HepG2 (cell line): ENCODE results near the gene TIMP3. TPM values are rescaled to one million over a fixed set of nuclear protein-coding genes. Genes with fewer than 3 reads are reported as not detected.

ENCODE experiments used
- ATAC-seq: fragments of 200-7000 bp; cut with Tn5 transposase; 3 replicates; pipeline ENCODE4 v1.9.1; 2020; ENCODE audit warnings: mild to moderate bottlenecking, moderate library complexity
- BruUV-seq: library from RNA; stranded (reverse); fragments of 400-500 nt; replicated peaks from 2 replicates; lab custom pipeline; 2021; lab: Mats Ljungman, UMichigan
- CTCF ChIA-PET: fragments of 300-600 bp; formaldehyde crosslinking; extraction: SDS; loops from one replicate; lab custom pipeline; 2021; ENCODE audit warnings: low total read pairs, inconsistent platforms, low intra/inter-chr PET ratio; lab: Yijun Ruan, JAX
- POLR2A ChIA-PET: fragments of 350-600 bp; sonication (Branson Sonifier 250); formaldehyde crosslinking; loops from one replicate; lab custom pipeline; 2020; ENCODE audit warnings: antibody characterized with exemption, inconsistent platforms; lab: Yijun Ruan, JAX
- DNase-seq: peaks from one replicate; pipeline ENCODE4 v3.0.0-alpha.2; 2015; ENCODE audit warnings: low spot score
- FAIRE-seq: peaks from 3 replicates; lab custom pipeline; 2011; peaks lifted over from hg19 to GRCh38; lab: Jason Lieb, UNC
- H2AFZ ChIP-seq: one replicate; pipeline ENCODE4 v1.6.1; 2011; ENCODE audit warnings: low read length, inconsistent platforms
- H3K27ac ChIP-seq: fragments of 300-600 bp; 3 replicates; pipeline ENCODE4 v1.8.0; 2011; ENCODE audit warnings: mixed run types, mild to moderate bottlenecking, mixed read lengths, low read length, inconsistent platforms; ENCODE audit not compliant: insufficient read depth; ENCODE audit errors: extremely low read length
- H3K27me3 ChIP-seq, 2 experiments: fragments of 200-600 bp in 1 of 2; 2 replicates in 1 of 2; 3 replicates in 1 of 2; pipeline versions ENCODE4 v1.6.0 to v1.8.0; 2011; ENCODE audit warnings: low read length in 2 of 2, mild to moderate bottlenecking in 2 of 2, moderate library complexity in 2 of 2, inconsistent platforms in 1 of 2; ENCODE audit not compliant: insufficient read depth in 2 of 2, control insufficient read depth in 1 of 2
- H3K36me3 ChIP-seq, 2 experiments: fragments of 200-600 bp in 1 of 2; replicated peaks in 1 of 2; 2 replicates in 1 of 2; 3 replicates in 1 of 2; pipeline versions ENCODE4 v1.5.1 to v1.8.0; 2011; ENCODE audit warnings: low read length in 2 of 2, inconsistent platforms in 1 of 2; ENCODE audit not compliant: insufficient read depth in 2 of 2, control insufficient read depth in 1 of 2
- H3K4me1 ChIP-seq: 2 replicates; pipeline ENCODE4 v1.5.1; 2012; ENCODE audit warnings: low read length, inconsistent platforms; ENCODE audit not compliant: insufficient read depth
- H3K4me2 ChIP-seq: 2 replicates; pipeline ENCODE4 v1.6.0; 2011; ENCODE audit warnings: low read depth, low read length, inconsistent platforms
- H3K4me3 ChIP-seq, 3 experiments: fragments of 200-600 bp in 1 of 3; sonication (generic), shearing (Covaris generic) in 1 of 3; replicated peaks in 1 of 3; 2 replicates each; pipeline ENCODE4 v1.5.1; 2011 to 2016; ENCODE audit warnings: low read length in 3 of 3, inconsistent platforms in 2 of 3, low read depth in 2 of 3, mild to moderate bottlenecking in 2 of 3, control low read depth in 1 of 3, mixed read lengths in 1 of 3; ENCODE audit not compliant: insufficient read depth in 1 of 3
- H3K79me2 ChIP-seq: one replicate; pipeline ENCODE4 v1.6.1; 2011; ENCODE audit warnings: low read length, inconsistent platforms; ENCODE audit not compliant: insufficient read depth
- H3K9ac ChIP-seq: 2 replicates; pipeline ENCODE4 v1.6.0; 2011; ENCODE audit warnings: mild to moderate bottlenecking, low read depth, low read length, inconsistent platforms; ENCODE audit not compliant: insufficient read depth
- H3K9me3 ChIP-seq: 2 replicates; pipeline ENCODE4 v1.5.1; 2012; ENCODE audit warnings: mild to moderate bottlenecking, low read length
- H4K20me1 ChIP-seq: 2 replicates; pipeline ENCODE4 v1.6.0; 2011; ENCODE audit warnings: inconsistent platforms, mild to moderate bottlenecking, low read length, moderate library complexity; ENCODE audit not compliant: insufficient read depth
- ATF5 ChIP-seq: sonication (generic); formaldehyde crosslinking; IDR thresholded peaks from 2 replicates; pipeline ENCODE4 v1.4.0; 2020; ENCODE audit warnings: mild to moderate bottlenecking, low read depth, missing genetic modification reagents
- E2F1 ChIP-seq: sonication (generic); formaldehyde crosslinking; IDR thresholded peaks from 2 replicates; pipeline ENCODE4 v1.5.0; 2020; ENCODE audit warnings: missing genetic modification reagents
- GFI1 ChIP-seq: sonication (generic); formaldehyde crosslinking; IDR thresholded peaks from 2 replicates; pipeline ENCODE4 v1.5.0; 2020; ENCODE audit warnings: missing genetic modification reagents, mild to moderate bottlenecking, borderline replicate concordance
- HDAC1 ChIP-seq: sonication (generic); formaldehyde crosslinking; IDR thresholded peaks from 2 replicates; pipeline ENCODE4 v1.5.1; 2020; ENCODE audit warnings: mild to moderate bottlenecking, missing genetic modification reagents
- MTF2 ChIP-seq: sonication (generic); formaldehyde crosslinking; IDR thresholded peaks from 2 replicates; pipeline ENCODE4 v1.5.0; 2020; ENCODE audit warnings: missing genetic modification reagents, borderline replicate concordance
- POLR2AphosphoS2 ChIP-seq: IDR thresholded peaks from 2 replicates; pipeline ENCODE4 v1.6.1; 2011; ENCODE audit warnings: low read depth, low read length, improper control_type of control experiment
- RBM22 ChIP-seq: fragments of 200-400 bp; formaldehyde crosslinking; optimal IDR thresholded peaks from 2 replicates; pipeline ENCODE3; 2017; ENCODE audit warnings: mild to moderate bottlenecking, low read length, moderate library complexity
- RORA ChIP-seq: sonication (generic); formaldehyde crosslinking; IDR thresholded peaks from 2 replicates; pipeline ENCODE4 v1.5.0; 2020; ENCODE audit warnings: mild to moderate bottlenecking, missing genetic modification reagents, moderate library complexity
- ZC3H13 ChIP-seq: sonication (generic); formaldehyde crosslinking; IDR thresholded peaks from 2 replicates; pipeline ENCODE4 v1.8.1; 2023; ENCODE audit warnings: mild to moderate bottlenecking, missing genetic modification reagents, moderate library complexity
- ZNF101 ChIP-seq: sonication (generic); formaldehyde crosslinking; IDR thresholded peaks from 2 replicates; pipeline ENCODE4 v1.4.0; 2020; ENCODE audit warnings: mild to moderate bottlenecking, low read depth, missing genetic modification reagents, borderline replicate concordance
- ZNF3 ChIP-seq: IDR thresholded peaks from 2 replicates; pipeline ENCODE4 v1.7.0; 2017; ENCODE audit warnings: inconsistent platforms
- ZNF337 ChIP-seq: sonication (generic); formaldehyde crosslinking; IDR thresholded peaks from 2 replicates; pipeline ENCODE4 v1.5.1; 2020; ENCODE audit warnings: missing genetic modification reagents, low read depth, mild to moderate bottlenecking, borderline replicate concordance
- ZNF441 ChIP-seq: sonication (generic); formaldehyde crosslinking; IDR thresholded peaks from 2 replicates; pipeline ENCODE4 v1.7.0; 2021; ENCODE audit warnings: missing genetic modification reagents, borderline replicate concordance
- ZNF773 ChIP-seq: sonication (generic); formaldehyde crosslinking; IDR thresholded peaks from 2 replicates; pipeline ENCODE4 v1.4.0; 2020; ENCODE audit warnings: missing genetic modification reagents, borderline replicate concordance
- ZNF879 ChIP-seq: sonication (generic); formaldehyde crosslinking; IDR thresholded peaks from 2 replicates; pipeline ENCODE4 v1.8.1; 2023; ENCODE audit warnings: missing genetic modification reagents
- WGBS: methylation state at CpG from one replicate; pipeline ENCODE4 v1.1.6; 2017; ENCODE audit warnings: low lambda C conversion rate; 5-methylcytosine and 5-hydroxymethylcytosine counted together
- in situ Hi-C: cut with HindIII; loops from 2 replicates; pipeline ENCODE4 v1.10.0; 2017; ENCODE audit warnings: low pct_unique_long_range_greater_than_20kb; ENCODE audit not compliant: extremely low pct_ligation_motif_present
- intact Hi-C: fragments of 100-400 bp; cut with micrococcal nuclease; formaldehyde crosslinking; loops from one replicate; pipeline ENCODE4 v1.10.0; 2022; ENCODE audit not compliant: unreplicated experiment
- polyA plus RNA-seq, 8 experiments: library from polyadenylated mRNA; depleted of rRNA in 3 of 8; stranded (reverse) in 7 of 8; unstranded in 1 of 8; fragments of >200 nt; fragmentation: Illumina TruSeq in 4 of 8; extraction: Trizol in 4 of 8; gene quantifications; 2 replicates each; pipeline versions ENCODE4 v1.2.1 to v1.2.3, GENCODE V29; 2011 to 2016; ENCODE audit warnings: low read depth in 4 of 8, missing spikeins in 1 of 8, mixed read lengths in 1 of 8; ENCODE audit not compliant: insufficient read depth in 1 of 8
- total RNA-seq, 5 experiments: library from RNA; depleted of rRNA; stranded (reverse); fragments of >200 nt; fragmentation: Illumina TruSeq; extraction: Trizol; gene quantifications; 2 replicates each; pipeline ENCODE4 v1.2.3, GENCODE V29; 2016; ENCODE audit warnings: low read depth in 1 of 5

The TIMP3 gene
- total and polyA plus RNA-seq, 2 of the 13 experiments (the other 11 are each of a cell fraction or from before 2014, with no cell fraction given): 57.3 to 86.6 TPM

GRCh38 chr22:32815059-32815458 lies 13.6 kb downstream of the TIMP3 start:
- BruUV-seq: no TSS peak
- no peak for FAIRE-seq

GRCh38 chr22:32815943-32816342 lies 14.4 kb downstream of the TIMP3 start:
- Histone ChIP-seq H2AFZ (no peak overlapping the region), H3K4me1 (peaks cover 22% of the 10 kb centered on the region), H3K79me2 (peaks cover 65% of the 10 kb centered on the region), H3K4me3 (no peak overlapping the region), H4K20me1 (peaks cover 5% of the 10 kb centered on the region), H3K4me2 (no peak overlapping the region), H3K9me3 (no peaks in the 10 kb centered on the region)
- ATAC-seq (no peak), FAIRE-seq (no peak)
- 97% methylated on average over 6 of the region's 6 CpGs for WGBS
- CTCF ChIA-PET: no interaction called here
- no TSS peak for BruUV-seq
- intact Hi-C loops: no loop called here
- TF ChIP-seq ZNF101 (CRISPR knock-in tag): no peak
- TF ChIP-seq ZNF441 (CRISPR knock-in tag): no peak
- no peak for TF ChIP-seq E2F1 (CRISPR knock-in tag)
- no peak for TF ChIP-seq GFI1
- no peak for TF ChIP-seq ZNF3 (CRISPR knock-in tag)
- TF ChIP-seq ATF5: no peak
- no peak for TF ChIP-seq ZNF337 (CRISPR knock-in tag)
- no peak for TF ChIP-seq RORA (CRISPR knock-in tag)
- TF ChIP-seq ZNF879 (CRISPR knock-in tag): no peak
- TF ChIP-seq, all 625 proteins: peak for 0
- in situ Hi-C loops: no loop called here
- DNase-seq: no peak
- POLR2A ChIA-PET: no interaction called here
- Histone ChIP-seq H3K27me3 (no peaks in the 10 kb centered on the region), H3K9ac (no peak overlapping the region), H3K36me3 (peaks cover 5 to 52% of the 10 kb centered on the region in 2 experiments; a peak in 3 of 5 replicates), H3K27ac (no peak overlapping the region)

More at GRCh38 chr22:32815059-32815458, 13.6 kb downstream of the TIMP3 start:
- POLR2A ChIA-PET: no interaction called here
- H2AFZ ChIP-seq: no peak overlapping the region
- ATAC-seq: no peak
- no peak for DNase-seq
- TF ChIP-seq ZC3H13 (CRISPR knock-in tag): no peak
- peak; percentile 23 for TF ChIP-seq RBM22
- no peak for TF ChIP-seq MTF2 (CRISPR knock-in tag)
- no peak for TF ChIP-seq ZNF773 (CRISPR knock-in tag)
- TF ChIP-seq HDAC1 (CRISPR knock-in tag): no peak
- TF ChIP-seq POLR2AphosphoS2: peak; percentile 50; the same call in 1 of the 2 replicates
- H3K4me3 ChIP-seq: no peak overlapping the region
- 95% methylated on average over 4 of the region's 4 CpGs for WGBS
- intact Hi-C loops: no loop called here
- no peak overlapping the region for H3K27ac ChIP-seq
- peaks cover 5 to 46% of the 10 kb centered on the region in 2 experiments; a peak in 3 of 5 replicates for H3K36me3 ChIP-seq
- H3K79me2 ChIP-seq: peaks cover 65% of the 10 kb centered on the region
- no peaks in the 10 kb centered on the region for H3K27me3 ChIP-seq
- in situ Hi-C loops: no loop called here
- no peak overlapping the region for H3K9ac ChIP-seq
- CTCF ChIA-PET: no interaction called here
- peaks cover under 1% of the 10 kb centered on the region for H4K20me1 ChIP-seq
- no peak overlapping the region for H3K4me2 ChIP-seq
- H3K4me1 ChIP-seq: peaks cover 31% of the 10 kb centered on the region
- H3K9me3 ChIP-seq: no peaks in the 10 kb centered on the region
